ENCODE results near the gene RAB1B. TPM values are rescaled to one million over a fixed set of nuclear protein-coding genes. Genes with fewer than 3 reads are reported as not detected.

The RAB1B gene
- total RNA-seq, 1 experiment from 2014 or later = 380 TPM

DNA sequence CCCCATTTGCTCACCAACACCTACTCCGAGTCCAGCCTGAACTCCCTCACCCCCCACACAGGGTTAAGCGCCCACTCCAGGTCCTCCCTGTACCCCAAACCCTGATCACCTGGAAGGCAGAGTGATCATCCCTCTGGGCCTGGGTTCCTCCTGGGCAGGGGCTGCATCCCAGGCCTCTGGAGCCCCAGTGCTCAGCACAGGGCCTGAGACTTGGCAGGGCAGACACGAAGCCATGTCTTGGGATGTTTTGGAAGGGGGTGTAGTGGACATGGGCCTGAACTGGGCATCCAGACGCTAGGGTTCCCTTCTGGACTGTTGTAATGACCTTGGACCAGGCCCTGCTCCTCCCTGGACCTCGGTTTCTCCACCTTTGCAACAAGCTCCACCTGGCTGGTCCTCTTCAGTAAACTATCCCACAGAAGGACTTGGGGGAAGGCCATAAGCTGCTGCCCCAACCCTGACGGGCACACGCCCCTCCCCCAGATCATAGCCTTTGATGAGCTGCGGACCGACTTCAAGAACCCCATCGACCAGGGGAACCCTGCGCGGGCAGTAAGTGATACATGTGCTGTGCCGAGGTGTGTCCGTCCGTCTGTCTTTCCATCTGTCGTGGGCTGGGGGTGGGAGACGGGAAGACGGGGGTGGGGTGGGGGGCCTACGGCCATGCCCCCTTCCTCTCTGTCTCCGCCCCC lies 13.5 kb downstream of the RAB1B start:
- H3K4me2 ChIP-seq (ENCODE audit: low read length) = no peak overlapping the region
- no peaks in the 10 kb centered on the region for H3K27me3 ChIP-seq (ENCODE audit: low read length)
- DNase-seq (no peak), ATAC-seq (no peak)
- ChIA-PET POLR2A (ENCODE audit: unreplicated experiment) (interaction anchor here (0.7 kb wide), 1 partner anchor 8 kb away, joined by 4 read pairs; no protein-coding TSS in a partner anchor), CTCF (no interaction called here)
- no peak overlapping the region for H3K4me3 ChIP-seq (ENCODE audit: low read length)
- no peaks in the 10 kb centered on the region for H3K36me3 ChIP-seq (ENCODE audit: low read depth, low read length)
- no TSS peak for BruUV-seq (replicated peaks)
- H3K9me2 ChIP-seq (replicated peaks; ENCODE audit: low read length) = no peaks in the 10 kb centered on the region
- H3F3A ChIP-seq (ENCODE audit: low read length, unreplicated experiment) = no peaks in the 10 kb centered on the region
- peaks cover 4% of the 10 kb centered on the region; the same call in 1 of the 2 replicates for H3K79me2 ChIP-seq (ENCODE audit: low read length)
- H3K27ac ChIP-seq (ENCODE audit: low read length) = no peak overlapping the region
- intact Hi-C loops (cut with micrococcal nuclease) = no loop called here
- no peaks in the 10 kb centered on the region for H3K9me3 ChIP-seq (ENCODE audit: low read length)
- H3K4me1 ChIP-seq (ENCODE audit: insufficient read depth, low read length) = peaks cover 9% of the 10 kb centered on the region; the same call in 1 of the 2 replicates
- no peak overlapping the region for H2AFZ ChIP-seq (ENCODE audit: low read length)
- H4K20me1 ChIP-seq (ENCODE audit: low read length) = no peaks in the 10 kb centered on the region
- no peak overlapping the region for H3K9ac ChIP-seq (ENCODE audit: low read length)
- TF ChIP-seq EZH2phosphoT487 (IDR thresholded peaks at IDR 0.05; ENCODE audit: borderline replicate concordance, low read length) (no peak), EZH2 (IDR thresholded peaks at IDR 0.05; ENCODE audit: low read length, unreplicated experiment) (no peak)
- TF ChIP-seq, protein P1, sequence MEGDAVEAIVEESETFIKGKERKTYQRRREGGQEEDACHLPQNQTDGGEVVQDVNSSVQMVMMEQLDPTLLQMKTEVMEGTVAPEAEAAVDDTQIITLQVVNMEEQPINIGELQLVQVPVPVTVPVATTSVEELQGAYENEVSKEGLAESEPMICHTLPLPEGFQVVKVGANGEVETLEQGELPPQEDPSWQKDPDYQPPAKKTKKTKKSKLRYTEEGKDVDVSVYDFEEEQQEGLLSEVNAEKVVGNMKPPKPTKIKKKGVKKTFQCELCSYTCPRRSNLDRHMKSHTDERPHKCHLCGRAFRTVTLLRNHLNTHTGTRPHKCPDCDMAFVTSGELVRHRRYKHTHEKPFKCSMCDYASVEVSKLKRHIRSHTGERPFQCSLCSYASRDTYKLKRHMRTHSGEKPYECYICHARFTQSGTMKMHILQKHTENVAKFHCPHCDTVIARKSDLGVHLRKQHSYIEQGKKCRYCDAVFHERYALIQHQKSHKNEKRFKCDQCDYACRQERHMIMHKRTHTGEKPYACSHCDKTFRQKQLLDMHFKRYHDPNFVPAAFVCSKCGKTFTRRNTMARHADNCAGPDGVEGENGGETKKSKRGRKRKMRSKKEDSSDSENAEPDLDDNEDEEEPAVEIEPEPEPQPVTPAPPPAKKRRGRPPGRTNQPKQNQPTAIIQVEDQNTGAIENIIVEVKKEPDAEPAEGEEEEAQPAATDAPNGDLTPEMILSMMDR (conservative IDR thresholded peaks at IDR 0.05; ENCODE audit: low read depth, low read length) = no peak

DNA sequence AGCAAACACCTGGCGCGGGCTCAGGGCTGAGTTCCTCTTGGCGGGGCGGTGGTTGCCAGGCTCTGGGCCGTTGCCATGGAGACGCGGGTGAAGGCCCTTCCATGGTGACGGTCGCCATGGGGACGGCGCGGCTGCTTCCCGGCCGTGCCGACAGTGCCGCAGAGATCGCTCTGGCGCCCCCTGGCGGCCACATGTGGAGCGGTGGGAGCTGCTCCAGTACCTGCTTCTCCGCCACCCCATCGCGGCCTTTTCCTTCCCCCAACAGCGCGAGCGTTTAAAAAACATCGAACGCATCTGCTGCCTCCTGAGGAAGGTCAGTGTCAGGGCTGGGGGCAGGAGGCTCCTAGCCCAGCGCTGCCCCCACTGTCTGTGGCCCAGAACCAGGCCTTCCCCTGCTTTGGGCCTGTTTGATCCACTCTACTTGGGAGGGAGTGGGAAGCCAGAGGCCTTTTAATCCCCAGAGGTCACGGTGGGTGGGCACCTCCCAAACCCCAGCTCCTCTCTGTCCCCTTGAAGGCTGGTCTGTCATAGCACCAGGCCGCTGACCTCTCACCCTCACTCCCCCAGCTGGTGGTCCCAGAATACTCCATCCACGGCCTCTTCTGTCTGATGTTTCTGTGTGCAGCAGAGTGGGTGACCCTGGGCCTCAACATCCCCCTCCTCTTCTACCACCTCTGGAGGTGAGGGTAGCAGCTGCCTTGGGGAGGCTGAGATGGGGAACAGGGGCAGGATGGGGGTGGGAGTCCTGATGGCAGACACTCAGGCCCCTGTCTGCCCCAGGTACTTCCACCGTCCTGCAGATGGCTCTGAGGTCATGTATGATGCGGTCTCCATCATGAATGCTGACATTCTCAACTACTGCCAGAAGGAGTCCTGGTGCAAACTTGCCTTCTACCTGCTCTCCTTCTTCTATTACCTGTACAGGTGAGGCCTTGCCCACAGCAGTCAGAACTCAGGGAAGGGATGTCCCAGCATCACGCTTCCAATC lies 14.3 kb downstream of the RAB1B start:
- Histone ChIP-seq H4K20me1 (ENCODE audit: low read length) (no peaks in the 10 kb centered on the region), H3K79me2 (ENCODE audit: low read length) (peaks cover 12% of the 10 kb centered on the region), H3K9me3 (ENCODE audit: low read length) (no peaks in the 10 kb centered on the region), H3K36me3 (ENCODE audit: low read depth, low read length) (no peaks in the 10 kb centered on the region), H3K27me3 (ENCODE audit: low read length) (no peaks in the 10 kb centered on the region), H3K9me2 (replicated peaks; ENCODE audit: low read length) (no peaks in the 10 kb centered on the region), H3K9ac (ENCODE audit: low read length) (no peak overlapping the region), H3K4me3 (ENCODE audit: low read length) (no peak overlapping the region), H3K4me1 (ENCODE audit: insufficient read depth, low read length) (peaks cover 12% of the 10 kb centered on the region), H3F3A (ENCODE audit: low read length, unreplicated experiment) (no peaks in the 10 kb centered on the region), H3K27ac (ENCODE audit: low read length) (no peak overlapping the region), H3K4me2 (ENCODE audit: low read length) (no peak overlapping the region), H2AFZ (ENCODE audit: low read length) (no peak overlapping the region)
- DNase-seq = peak; percentile 97
- TF ChIP-seq, protein P1 (conservative IDR thresholded peaks at IDR 0.05; ENCODE audit: low read depth, low read length) = peak; percentile 96
- no peak for TF ChIP-seq EZH2 (IDR thresholded peaks at IDR 0.05; ENCODE audit: low read length, unreplicated experiment)
- POLR2A ChIA-PET (ENCODE audit: unreplicated experiment) = no interaction called here
- BruUV-seq (replicated peaks) = no TSS peak
- ATAC-seq = peak; percentile 79
- intact Hi-C loops (cut with micrococcal nuclease) = no loop called here
- CTCF ChIA-PET = interaction anchor here (0.6 kb wide), 1 partner anchor 836 kb away, joined by 3 read pairs; the partner anchor contains the start of gene KDM2A

Measured in PC-3 (cell line).